GM06990 (cell line): ENCODE measurements around the gene SPATC1L.
A peak's percentile ranks its signal among the peaks of the same experiment; 100 is the strongest.

Experiments used
- DNase-seq: peaks from one replicate; pipeline ENCODE4 v3.0.0-alpha.2; 2011; ENCODE audit not compliant: insufficient read length; ENCODE audit errors: extremely low read depth
- H3K27me3 ChIP-seq: replicated peaks from 2 replicates; pipeline ENCODE4 v1.6.0; 2011; ENCODE audit warnings: low read length; ENCODE audit not compliant: control insufficient read depth, insufficient read depth
- H3K36me3 ChIP-seq: 2 replicates; pipeline ENCODE4 v1.5.1; 2011; ENCODE audit warnings: low read length; ENCODE audit not compliant: control insufficient read depth, insufficient read depth
- H3K4me3 ChIP-seq: replicated peaks from 2 replicates; pipeline ENCODE4 v1.5.1; 2011; ENCODE audit warnings: low read depth, mild to moderate bottlenecking, control low read depth, low read length
- TF ChIP-seq, protein P1 (sequence below): IDR thresholded peaks from 2 replicates; pipeline ENCODE4 v1.5.1; 2011; ENCODE audit warnings: low read length, control low read depth, mild to moderate bottlenecking, inconsistent platforms; ENCODE audit not compliant: insufficient read depth, poor library complexity, severe bottlenecking

Gene SPATC1L

DNA sequence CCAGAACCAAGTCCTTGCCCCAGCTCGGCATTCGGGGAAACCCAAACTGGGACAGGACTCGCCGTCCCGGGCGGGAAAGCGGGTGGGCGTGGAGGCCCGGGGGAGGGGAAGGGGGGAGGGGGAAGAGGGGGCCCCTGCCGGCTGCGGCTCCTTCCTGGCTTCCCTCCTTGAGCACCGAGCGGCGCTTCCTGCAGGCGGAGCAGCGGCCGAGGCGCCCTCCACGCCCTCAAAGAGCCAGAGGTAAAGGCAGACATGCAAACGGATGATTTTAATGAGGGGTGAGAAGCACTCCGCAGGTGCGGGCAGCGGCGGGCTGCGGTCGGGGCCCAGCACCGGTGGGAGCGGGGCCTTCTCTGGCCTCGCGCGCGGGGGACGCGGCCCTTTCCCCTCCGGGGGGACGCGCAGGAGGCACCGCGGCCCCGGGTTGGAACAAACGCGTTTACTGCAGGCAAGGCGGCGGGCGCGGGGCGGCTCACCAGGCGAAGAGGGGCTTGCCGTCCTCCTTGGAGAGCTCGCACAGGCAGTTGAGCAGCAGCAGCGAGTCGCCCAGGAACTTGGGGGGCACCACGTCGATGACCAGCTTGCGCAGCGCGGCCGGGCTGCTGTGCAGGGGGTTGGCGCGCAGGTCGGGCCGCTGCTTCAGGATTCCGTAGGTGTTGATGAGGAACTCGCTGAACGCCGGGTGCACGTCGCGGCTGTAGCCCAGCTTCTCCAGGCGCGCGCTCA, 23.2 kb downstream of the SPATC1L start:
- no peaks in the 10 kb centered on the region for H3K36me3 ChIP-seq
- DNase-seq: peak; percentile 20
- H3K27me3 ChIP-seq: no peaks in the 10 kb centered on the region
- TF ChIP-seq, protein P1, sequence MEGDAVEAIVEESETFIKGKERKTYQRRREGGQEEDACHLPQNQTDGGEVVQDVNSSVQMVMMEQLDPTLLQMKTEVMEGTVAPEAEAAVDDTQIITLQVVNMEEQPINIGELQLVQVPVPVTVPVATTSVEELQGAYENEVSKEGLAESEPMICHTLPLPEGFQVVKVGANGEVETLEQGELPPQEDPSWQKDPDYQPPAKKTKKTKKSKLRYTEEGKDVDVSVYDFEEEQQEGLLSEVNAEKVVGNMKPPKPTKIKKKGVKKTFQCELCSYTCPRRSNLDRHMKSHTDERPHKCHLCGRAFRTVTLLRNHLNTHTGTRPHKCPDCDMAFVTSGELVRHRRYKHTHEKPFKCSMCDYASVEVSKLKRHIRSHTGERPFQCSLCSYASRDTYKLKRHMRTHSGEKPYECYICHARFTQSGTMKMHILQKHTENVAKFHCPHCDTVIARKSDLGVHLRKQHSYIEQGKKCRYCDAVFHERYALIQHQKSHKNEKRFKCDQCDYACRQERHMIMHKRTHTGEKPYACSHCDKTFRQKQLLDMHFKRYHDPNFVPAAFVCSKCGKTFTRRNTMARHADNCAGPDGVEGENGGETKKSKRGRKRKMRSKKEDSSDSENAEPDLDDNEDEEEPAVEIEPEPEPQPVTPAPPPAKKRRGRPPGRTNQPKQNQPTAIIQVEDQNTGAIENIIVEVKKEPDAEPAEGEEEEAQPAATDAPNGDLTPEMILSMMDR: no peak
- H3K4me3 ChIP-seq: no peak overlapping the region

- TF ChIP-seq, protein P1: no peak
- Histone ChIP-seq H3K27me3 (no peaks in the 10 kb centered on the region), H3K4me3 (no peak overlapping the region), H3K36me3 (no peaks in the 10 kb centered on the region)
- DNase-seq: peak; percentile 3
Observed at GRCh38 chr21:46160657-46160906, 23.7 kb downstream of the SPATC1L start.

- H3K4me3 ChIP-seq: no peak overlapping the region
- H3K27me3 ChIP-seq: no peaks in the 10 kb centered on the region
- peak; percentile 8 for DNase-seq
- no peaks in the 10 kb centered on the region for H3K36me3 ChIP-seq
- TF ChIP-seq, protein P1: no peak
Observed at GRCh38 chr21:46159841-46160656, 24.2 kb downstream of the SPATC1L start.

DNA sequence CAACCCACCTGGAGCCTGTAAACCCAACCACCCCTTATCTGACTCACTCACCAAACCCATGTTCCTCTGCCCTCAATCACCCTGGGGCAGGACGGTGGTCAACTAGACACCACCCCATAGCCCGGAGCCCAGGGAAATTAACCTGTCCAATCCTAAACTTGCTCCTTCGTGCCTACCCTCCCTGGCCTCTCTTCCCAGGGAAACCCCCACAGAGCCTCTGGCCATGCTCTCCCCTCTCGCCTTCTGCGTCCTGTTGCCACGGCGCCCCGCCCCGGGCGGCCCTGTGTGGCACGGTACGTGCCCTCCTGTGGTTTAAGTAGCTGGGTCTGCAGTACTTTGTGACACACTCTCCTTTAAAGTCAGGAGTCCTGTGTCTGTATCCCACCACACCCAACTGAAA, 24.9 kb downstream of the SPATC1L start:
- no peaks in the 10 kb centered on the region for H3K27me3 ChIP-seq
- H3K36me3 ChIP-seq: no peaks in the 10 kb centered on the region
- H3K4me3 ChIP-seq: no peak overlapping the region
- TF ChIP-seq, protein P1: no peak
- no peak for DNase-seq

- no peak overlapping the region for H3K4me3 ChIP-seq
- no peaks in the 10 kb centered on the region for H3K36me3 ChIP-seq
- peak; percentile 3 for DNase-seq
- H3K27me3 ChIP-seq: no peaks in the 10 kb centered on the region
- TF ChIP-seq, protein P1: no peak
Observed at GRCh38 chr21:46158666-46159300, 25.5 kb downstream of the SPATC1L start.
